HEK293T (cell line): ENCODE measurements around the gene OR3A2.
"Not testable (repeated sequence)": the region's sequence is repeated elsewhere in the genome, so short reads cannot be mapped to it uniquely, and the experiment has no call there.

Experiments
- CTCF ChIA-PET: fragments of 350-600 bp; formaldehyde crosslinking; extraction: SDS; loops from one replicate; lab custom pipeline; 2021; ENCODE audit warnings: antibody characterized with exemption, inconsistent platforms; lab: Yijun Ruan, JAX
- POLR2A ChIA-PET: fragments of 350-600 bp; formaldehyde crosslinking; extraction: SDS; loops from one replicate; lab custom pipeline; 2020; ENCODE audit warnings: antibody characterized with exemption, inconsistent platforms; lab: Yijun Ruan, JAX
- DNase-seq: peaks from one replicate; pipeline ENCODE4 v3.0.0; 2012; ENCODE audit warnings: mixed read lengths; ENCODE audit errors: extremely low spot score
- ARNT ChIP-seq: fragments of 450-650 bp; IDR thresholded peaks from 2 replicates; pipeline ENCODE4 v1.6.1; 2017; ENCODE audit warnings: mild to moderate bottlenecking
- BHLHE40 ChIP-seq: fragments of 450-650 bp; IDR thresholded peaks from 2 replicates; pipeline ENCODE4 v1.6.1; 2016; ENCODE audit warnings: mild to moderate bottlenecking, moderate library complexity, borderline replicate concordance
- CTBP1 ChIP-seq: fragments of 450-650 bp; IDR thresholded peaks from 2 replicates; pipeline ENCODE4 v1.6.1; 2016; ENCODE audit warnings: borderline replicate concordance
- ELF4 ChIP-seq: fragments of 450-650 bp; IDR thresholded peaks from 2 replicates; pipeline ENCODE4 v1.6.1; 2017; ENCODE audit warnings: antibody characterized with exemption
- FOXA1 ChIP-seq: fragments of 450-650 bp; IDR thresholded peaks from 2 replicates; pipeline ENCODE4 v1.6.1; 2016; ENCODE audit warnings: mild to moderate bottlenecking
- FOXK2 ChIP-seq: fragments of 450-650 bp; IDR thresholded peaks from 2 replicates; pipeline ENCODE4 v1.6.1; 2016; ENCODE audit warnings: mild to moderate bottlenecking
- FOXM1 ChIP-seq: fragments of 450-650 bp; IDR thresholded peaks from 2 replicates; pipeline ENCODE4 v1.6.1; 2017; ENCODE audit warnings: mild to moderate bottlenecking, borderline replicate concordance
- HDGF ChIP-seq: fragments of 450-650 bp; IDR thresholded peaks from 2 replicates; pipeline ENCODE4 v1.6.1; 2017; ENCODE audit warnings: antibody characterized with exemption, borderline replicate concordance
- L3MBTL2 ChIP-seq: fragments of 450-650 bp; conservative IDR thresholded peaks from 2 replicates; pipeline ENCODE4 v1.6.1; 2016; ENCODE audit warnings: mild to moderate bottlenecking
- LEF1 ChIP-seq: fragments of 450-650 bp; IDR thresholded peaks from 2 replicates; pipeline ENCODE4 v1.6.1; 2017; ENCODE audit warnings: mild to moderate bottlenecking, borderline replicate concordance
- NFRKB ChIP-seq: fragments of 450-650 bp; IDR thresholded peaks from 2 replicates; pipeline ENCODE4 v1.6.1; 2016; ENCODE audit warnings: mild to moderate bottlenecking, moderate library complexity
- PKNOX1 ChIP-seq: fragments of 450-650 bp; IDR thresholded peaks from 2 replicates; pipeline ENCODE4 v1.6.1; 2016
- SP1 ChIP-seq: fragments of 450-650 bp; IDR thresholded peaks from 2 replicates; pipeline ENCODE4 v1.6.1; 2017
- SUZ12 ChIP-seq: fragments of 450-650 bp; IDR thresholded peaks from 2 replicates; pipeline ENCODE4 v1.6.1; 2016; ENCODE audit warnings: mild to moderate bottlenecking
- TARDBP ChIP-seq: fragments of 450-650 bp; IDR thresholded peaks from 2 replicates; pipeline ENCODE4 v1.6.1; 2016
- ZNF384 ChIP-seq: fragments of 450-650 bp; IDR thresholded peaks from 2 replicates; pipeline ENCODE4 v1.6.1; 2016

OR3A2 gene

DNA sequence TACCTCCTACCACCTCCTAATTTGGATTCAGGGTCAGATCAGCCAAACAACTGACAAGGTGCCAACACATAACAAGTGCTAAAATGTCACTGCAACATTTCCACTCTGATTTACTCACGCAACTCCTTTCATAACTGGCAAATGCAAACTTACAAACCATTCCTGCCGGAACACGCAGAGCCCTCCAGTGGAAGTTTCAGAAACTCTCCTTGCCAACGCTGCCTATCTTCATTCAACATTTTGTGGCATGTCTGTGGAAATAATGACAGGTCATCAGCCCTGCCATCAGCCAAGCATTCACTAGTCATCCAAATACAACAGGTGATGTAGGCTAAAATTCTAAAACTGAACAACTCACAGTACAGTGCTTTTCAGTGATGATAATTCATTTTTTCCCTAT lies 50.2 kb downstream of the OR3A2 start:
- no peak for TF ChIP-seq PKNOX1
- no peak for TF ChIP-seq LEF1
- TF ChIP-seq L3MBTL2 = no peak
- TF ChIP-seq ARNT = no peak
- no peak for TF ChIP-seq TARDBP
- no peak for TF ChIP-seq ZNF384
- no peak for TF ChIP-seq SP1
- peak; percentile 16 for DNase-seq

DNA sequence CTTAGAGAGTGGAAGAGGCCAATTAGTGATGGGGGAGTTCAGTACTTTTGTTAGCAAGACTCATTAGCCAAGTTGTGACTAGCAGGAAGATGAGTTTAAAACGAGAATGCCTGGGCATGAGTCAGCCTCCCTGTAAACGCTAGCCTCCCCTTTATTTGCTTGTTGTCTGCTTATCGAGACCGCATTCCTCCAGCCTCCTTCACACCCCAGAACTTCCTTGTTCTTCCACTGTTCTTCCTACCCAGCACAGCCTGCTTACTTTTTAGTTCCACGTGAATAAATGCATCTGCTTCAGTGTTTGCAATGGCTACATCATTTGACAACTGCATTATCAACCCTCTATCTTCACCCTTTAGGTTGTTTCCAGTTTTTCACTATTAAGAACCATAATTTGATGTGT lies 67.8 kb downstream of the OR3A2 start:
- POLR2A ChIA-PET = no interaction called here
- TF ChIP-seq FOXM1 (no peak), SUZ12 (no peak), ZNF384 (no peak), L3MBTL2 (no peak), FOXA1 (no peak), FOXK2 (no peak), BHLHE40 (no peak), NFRKB (no peak), HDGF (no peak), ELF4 (no peak), LEF1 (no peak), TARDBP (no peak), SP1 (no peak), PKNOX1 (no peak), CTBP1 (no peak), ARNT (no peak)
- CTCF ChIA-PET = interaction anchor here (0.5 kb wide), 1 partner anchor 275 kb away, joined by 4 read pairs; no protein-coding TSS in a partner anchor
- DNase-seq = no peak

More for the DNA sequence above, 50.2 kb downstream of the OR3A2 start:
- POLR2A ChIA-PET = no interaction called here
- CTCF ChIA-PET = no interaction called here

GRCh38 chr17:3316836-3317235 lies 69.3 kb downstream of the OR3A2 start:
- POLR2A ChIA-PET = no interaction called here
- no peak for DNase-seq
- CTCF ChIA-PET = no interaction called here
- TF ChIP-seq FOXK2 (no peak), FOXM1 (no peak), BHLHE40 (no peak), L3MBTL2 (no peak), NFRKB (no peak), PKNOX1 (no peak), CTBP1 (no peak), TARDBP (no peak), SP1 (no peak), ZNF384 (no peak), ARNT (no peak), FOXA1 (no peak)

- no peak for TF ChIP-seq SP1
- no peak for TF ChIP-seq FOXK2
- TF ChIP-seq L3MBTL2 = no peak
- TF ChIP-seq ZNF384 = no peak
- no peak for TF ChIP-seq BHLHE40
- TF ChIP-seq HDGF = no peak
- no peak for TF ChIP-seq TARDBP
- ChIA-PET POLR2A (no interaction called here), CTCF (no interaction called here)
- DNase-seq = no peak
Observed at GRCh38 chr17:3308603-3309002, 77.5 kb downstream of the OR3A2 start.

DNA sequence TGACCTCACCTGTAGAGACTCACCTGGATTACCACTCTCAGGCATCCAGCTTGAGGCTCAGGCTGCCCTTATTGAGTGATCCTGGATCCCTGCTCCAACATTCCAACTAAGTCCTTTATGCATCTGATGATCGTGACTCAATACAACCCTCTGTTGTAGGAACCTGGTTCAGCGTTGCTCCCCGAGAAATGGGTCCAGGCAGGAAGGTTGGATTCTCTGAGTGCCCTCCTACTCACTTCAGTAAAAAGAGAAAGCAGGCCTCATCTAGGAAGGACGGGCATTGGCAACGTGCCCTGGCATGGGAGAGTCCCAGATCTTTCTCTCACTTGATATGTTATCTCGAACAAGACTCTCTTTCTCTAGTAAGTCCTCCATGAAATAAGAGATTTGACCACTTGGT lies 87.8 kb downstream of the OR3A2 start, which contains the start of gene OR3A1:
Gene OR3A1 (minus strand): TSS at position 101 of the 400 bp plus-strand sequence. CDS start 5,778 bp downstream, outside the sequence.
- ChIA-PET CTCF (no interaction called here), POLR2A (no interaction called here)
- no peak for DNase-seq
- TF ChIP-seq CTBP1 = no peak
- no peak for TF ChIP-seq ARNT
- no peak for TF ChIP-seq BHLHE40
- no peak for TF ChIP-seq FOXM1
- no peak for TF ChIP-seq NFRKB
- no peak for TF ChIP-seq SUZ12
- TF ChIP-seq PKNOX1 = no peak

GRCh38 chr17:3295632-3296031 lies 90.5 kb downstream of the OR3A2 start:
- TF ChIP-seq PKNOX1 = no peak
- no peak for TF ChIP-seq FOXA1
- TF ChIP-seq SP1 = no peak
- no peak for TF ChIP-seq NFRKB
- TF ChIP-seq SUZ12 = no peak
- TF ChIP-seq CTBP1 = no peak
- TF ChIP-seq HDGF = no peak
- CTCF ChIA-PET = no interaction called here
- POLR2A ChIA-PET = no interaction called here
- no peak for DNase-seq

DNA sequence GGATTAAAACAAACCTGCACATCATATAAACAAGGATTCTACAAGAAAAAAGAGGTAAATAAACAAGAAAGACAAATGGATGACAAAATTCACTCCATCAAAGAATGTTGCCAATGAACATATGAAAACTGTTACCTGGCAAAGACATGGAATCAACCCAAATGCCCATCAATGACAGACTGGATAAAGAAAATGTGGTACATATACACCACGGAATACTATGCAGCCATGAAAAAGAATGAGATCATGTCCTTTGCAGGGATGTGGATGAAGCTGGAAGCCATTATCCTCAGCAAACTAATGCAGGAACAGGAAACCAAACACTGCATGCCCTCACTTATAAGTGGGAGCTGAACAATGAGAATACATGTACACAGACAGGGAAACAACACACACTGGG lies 92.6 kb downstream of the OR3A2 start:
- POLR2A ChIA-PET, DNase-seq, CTCF ChIA-PET: not testable (repeated sequence)
